Measurements from ENCODE around the gene INPP5E.
A peak's percentile ranks its signal among the peaks of the same experiment; 100 is the strongest.

Gene INPP5E, protein sequence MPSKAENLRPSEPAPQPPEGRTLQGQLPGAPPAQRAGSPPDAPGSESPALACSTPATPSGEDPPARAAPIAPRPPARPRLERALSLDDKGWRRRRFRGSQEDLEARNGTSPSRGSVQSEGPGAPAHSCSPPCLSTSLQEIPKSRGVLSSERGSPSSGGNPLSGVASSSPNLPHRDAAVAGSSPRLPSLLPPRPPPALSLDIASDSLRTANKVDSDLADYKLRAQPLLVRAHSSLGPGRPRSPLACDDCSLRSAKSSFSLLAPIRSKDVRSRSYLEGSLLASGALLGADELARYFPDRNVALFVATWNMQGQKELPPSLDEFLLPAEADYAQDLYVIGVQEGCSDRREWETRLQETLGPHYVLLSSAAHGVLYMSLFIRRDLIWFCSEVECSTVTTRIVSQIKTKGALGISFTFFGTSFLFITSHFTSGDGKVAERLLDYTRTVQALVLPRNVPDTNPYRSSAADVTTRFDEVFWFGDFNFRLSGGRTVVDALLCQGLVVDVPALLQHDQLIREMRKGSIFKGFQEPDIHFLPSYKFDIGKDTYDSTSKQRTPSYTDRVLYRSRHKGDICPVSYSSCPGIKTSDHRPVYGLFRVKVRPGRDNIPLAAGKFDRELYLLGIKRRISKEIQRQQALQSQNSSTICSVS

DNA sequence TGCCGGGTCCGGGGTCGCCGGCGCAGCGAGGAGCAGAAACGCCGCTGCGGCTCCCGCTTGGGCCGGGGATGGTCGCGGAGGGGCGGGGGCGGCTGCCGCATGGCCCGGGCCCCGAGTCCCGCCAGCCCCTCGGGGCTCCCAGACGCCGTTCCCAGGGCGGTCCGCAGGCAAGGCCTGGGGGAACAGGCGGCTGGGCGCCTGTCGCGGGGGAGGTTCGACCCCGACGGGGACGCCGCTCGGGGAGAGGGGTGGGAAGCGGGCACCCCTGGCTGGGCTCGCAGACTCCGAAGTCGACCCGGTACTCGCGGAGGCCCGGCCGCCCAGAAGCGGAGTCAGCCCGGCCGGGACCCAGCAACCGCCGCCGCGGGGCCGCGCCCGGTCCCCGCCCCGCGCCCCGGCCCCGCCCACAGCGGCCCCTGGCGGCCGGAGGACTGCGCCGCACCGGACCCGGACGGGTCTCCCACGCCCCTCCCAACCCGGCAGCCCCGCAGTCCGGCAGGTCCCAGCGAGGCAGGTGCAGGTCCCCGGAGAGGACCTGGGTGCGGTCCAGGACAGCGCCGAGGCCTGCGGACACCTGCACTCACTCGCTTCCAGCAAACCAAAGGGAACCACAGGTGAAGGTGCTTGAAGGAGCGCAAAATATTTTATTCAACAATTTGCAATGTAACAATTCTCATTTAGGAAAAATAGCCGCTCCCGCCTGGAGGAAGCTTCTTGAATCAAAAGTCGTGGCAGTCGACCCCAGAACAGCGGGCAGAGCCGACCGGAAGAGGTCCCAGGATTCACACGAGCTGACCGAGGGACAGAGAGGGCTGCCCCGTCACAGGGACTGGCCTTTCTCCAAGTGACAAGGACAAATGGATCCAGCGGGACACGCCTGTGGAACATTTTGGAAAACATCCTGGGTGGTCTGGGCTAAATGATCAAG is at the start of gene INPP5E:
Gene INPP5E (minus strand): TSS at position 365 of the 928 bp plus-strand sequence. CDS start 426 bp downstream, outside the sequence.
- peaks cover 73% of the 10 kb centered on the region for H3K36me3 Mint-ChIP-seq (ENCODE audit: low read depth)
- H3K4me1 Mint-ChIP-seq (ENCODE audit: low read depth): peaks cover 29% of the 10 kb centered on the region
- H3K27ac Mint-ChIP-seq: peak within 1 kb of the TSS; percentile 60
- no peaks in the 10 kb centered on the region for H3K9me3 Mint-ChIP-seq
- H3K27me3 Mint-ChIP-seq: peaks cover 3% of the 10 kb centered on the region
- intact Hi-C loops (cut with micrococcal nuclease): no loop called here
- peak within 1 kb of the TSS; percentile 76 for H3K4me3 Mint-ChIP-seq

DNA sequence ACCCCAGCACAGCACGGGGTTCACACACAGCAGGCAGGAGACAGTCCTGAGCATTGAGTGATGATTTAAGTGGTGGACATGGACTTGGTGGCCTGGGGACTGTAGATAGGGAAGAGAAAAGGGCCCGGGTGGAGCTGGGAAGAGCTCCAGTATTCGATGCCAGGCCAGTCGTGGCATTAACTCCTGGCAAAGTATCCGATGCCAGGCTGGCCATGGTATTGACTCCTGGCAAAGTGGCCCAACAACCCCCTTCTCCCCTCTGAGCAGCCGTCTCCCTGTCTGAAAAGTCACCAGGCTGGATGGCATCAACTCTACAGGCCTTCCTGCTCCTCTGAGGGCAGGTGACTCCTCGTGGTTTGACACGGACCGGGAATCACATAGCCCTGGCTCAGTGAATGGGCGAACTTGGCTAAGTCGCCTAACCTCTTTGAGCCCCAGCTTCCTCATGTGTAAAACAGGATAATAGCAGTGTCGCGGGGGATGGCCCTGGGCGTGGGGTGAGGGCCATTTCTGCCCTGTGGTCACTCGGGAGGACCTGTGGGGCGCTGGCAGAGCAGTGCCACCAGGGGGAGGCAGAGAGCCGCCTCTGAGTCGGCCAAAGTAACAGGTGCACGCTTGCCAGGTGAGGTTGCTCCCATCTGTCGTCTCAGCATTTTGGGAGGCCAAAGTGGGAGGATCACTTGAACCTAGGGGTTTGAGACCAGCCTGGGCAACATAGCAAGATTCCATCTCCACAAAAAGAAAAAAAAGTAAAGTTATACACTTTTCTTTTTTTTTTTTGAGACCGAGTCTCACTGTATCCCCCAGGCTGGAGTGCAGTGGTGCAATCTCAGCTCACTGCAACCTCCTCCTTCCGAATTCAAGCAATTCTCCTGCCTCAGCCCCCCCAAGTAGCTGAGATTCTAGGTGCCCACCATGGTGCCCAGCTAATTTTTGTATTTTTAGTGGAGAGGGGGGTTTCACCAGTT is 48.9 kb upstream of the INPP5E start:
- peak overlapping the region; percentile 37 for H3K27ac Mint-ChIP-seq
- intact Hi-C loops (cut with micrococcal nuclease): loop anchor here (5.0 to 10.0 kb wide), 2 partner anchors 44 to 84 kb away; partner anchors contain the start of gene SNAPC4
- H3K9me3 Mint-ChIP-seq: no peaks in the 10 kb centered on the region
- no peaks in the 10 kb centered on the region for H3K36me3 Mint-ChIP-seq (ENCODE audit: low read depth)
- no peak overlapping the region for H3K4me3 Mint-ChIP-seq
- peaks cover 29% of the 10 kb centered on the region for H3K27me3 Mint-ChIP-seq
- peaks cover 21% of the 10 kb centered on the region for H3K4me1 Mint-ChIP-seq (ENCODE audit: low read depth)

DNA sequence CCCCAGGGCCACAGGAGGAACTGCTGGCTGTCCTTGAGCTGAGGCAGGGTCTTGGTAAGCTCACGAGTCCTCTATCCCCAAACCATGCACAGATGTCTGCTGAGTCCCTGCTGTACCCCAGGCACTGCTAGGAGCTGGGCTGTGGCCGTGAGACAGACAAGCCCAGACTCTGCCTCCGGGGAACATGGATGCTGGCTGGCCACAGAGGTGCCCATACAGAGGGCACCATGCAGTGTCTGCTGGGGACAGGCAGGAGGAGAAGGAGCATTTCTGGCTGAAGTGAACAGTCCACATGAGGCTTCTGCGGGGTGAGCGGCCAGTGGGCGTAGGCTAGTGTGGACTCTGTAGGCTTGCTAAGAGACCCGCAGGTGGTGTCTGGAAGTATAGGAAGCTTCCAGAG is 48.0 kb upstream of the INPP5E start:
- peaks cover 4% of the 10 kb centered on the region for H3K36me3 Mint-ChIP-seq (ENCODE audit: low read depth)

DNA sequence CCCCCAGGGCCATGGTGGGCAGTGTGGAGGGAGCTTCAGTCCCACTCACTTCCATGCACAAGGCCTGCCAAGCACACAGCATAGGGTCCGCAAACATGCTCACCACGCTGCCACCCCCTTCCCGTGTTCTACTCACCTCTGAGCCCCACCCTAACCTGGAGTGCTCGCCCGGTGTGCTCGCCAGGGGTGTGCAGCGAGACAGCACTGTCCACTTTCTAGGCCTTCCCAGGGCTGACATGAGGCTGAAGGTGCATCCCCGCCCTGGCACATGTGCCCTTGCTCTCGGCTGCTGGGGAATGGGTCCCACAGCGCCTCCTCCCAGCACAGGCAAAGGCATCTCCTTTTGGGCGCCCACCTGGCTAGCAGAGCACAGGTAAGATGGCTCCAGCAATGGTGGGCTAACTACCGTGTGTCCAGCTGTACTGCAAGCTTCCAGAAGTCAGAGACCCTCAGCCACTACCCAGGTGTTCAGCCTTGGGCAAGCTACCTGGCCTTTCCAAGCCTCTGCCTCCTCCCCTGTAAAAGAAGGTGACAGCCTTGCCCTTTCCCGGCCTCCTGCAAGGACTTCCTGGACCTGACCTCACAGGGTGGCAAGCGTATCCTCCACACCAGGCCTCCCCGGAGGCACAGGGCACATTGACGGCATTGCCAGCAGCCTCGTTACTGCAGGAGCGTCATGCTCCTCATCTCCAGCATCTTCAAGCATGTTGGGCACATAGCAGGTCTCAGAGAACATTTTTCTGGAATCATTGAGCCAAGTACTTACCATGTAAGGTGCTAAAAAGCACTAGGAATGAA is 47.4 kb upstream of the INPP5E start:
- intact Hi-C loops (cut with micrococcal nuclease): loop anchor here (5.0 to 10.0 kb wide), 2 partner anchors 45 to 82 kb away; partner anchors contain the start of gene SNAPC4
- Mint-ChIP-seq H3K36me3 (ENCODE audit: low read depth) (peaks cover 11% of the 10 kb centered on the region), H3K9me3 (no peaks in the 10 kb centered on the region), H3K27me3 (peaks cover 29% of the 10 kb centered on the region), H3K27ac (peak overlapping the region; percentile 37), H3K4me3 (no peak overlapping the region), H3K4me1 (ENCODE audit: low read depth) (peaks cover 22% of the 10 kb centered on the region)

More for the DNA sequence above, 48.0 kb upstream of the INPP5E start:
- Mint-ChIP-seq H3K4me3 (no peak overlapping the region), H3K27me3 (peaks cover 29% of the 10 kb centered on the region), H3K9me3 (no peaks in the 10 kb centered on the region), H3K4me1 (ENCODE audit: low read depth) (peaks cover 21% of the 10 kb centered on the region), H3K27ac (peak overlapping the region; percentile 37)
- intact Hi-C loops (cut with micrococcal nuclease): loop anchor here (5.0 to 10.0 kb wide), 2 partner anchors 45 to 83 kb away; partner anchors contain the start of gene SNAPC4

- Mint-ChIP-seq H3K4me3 (no peak overlapping the region), H3K9me3 (no peaks in the 10 kb centered on the region), H3K27me3 (peaks cover 29% of the 10 kb centered on the region), H3K36me3 (ENCODE audit: low read depth) (peaks cover 11% of the 10 kb centered on the region), H3K4me1 (ENCODE audit: low read depth) (peaks cover 29% of the 10 kb centered on the region), H3K27ac (no peak overlapping the region)
- intact Hi-C loops (cut with micrococcal nuclease): loop anchor here (5.0 to 10.0 kb wide), 2 partner anchors 46 to 81 kb away; partner anchors contain the start of gene SNAPC4
Observed at GRCh38 chr9:136486131-136486530, 46.5 kb upstream of the INPP5E start.

- intact Hi-C loops (cut with micrococcal nuclease): loop anchor here (1.0 to 10.0 kb wide), 3 partner anchors 47 to 146 kb away; partner anchors contain the start of gene SNAPC4
Observed at GRCh38 chr9:136485049-136486045, 45.7 kb upstream of the INPP5E start.

GRCh38 chr9:136484153-136485048 is 44.8 kb upstream of the INPP5E start:
- Mint-ChIP-seq H3K4me3 (peak overlapping the region; percentile 74), H3K27ac (no peak overlapping the region), H3K27me3 (peaks cover 21% of the 10 kb centered on the region), H3K9me3 (no peaks in the 10 kb centered on the region), H3K36me3 (ENCODE audit: low read depth) (peaks cover 21% of the 10 kb centered on the region), H3K4me1 (ENCODE audit: low read depth) (peaks cover 40% of the 10 kb centered on the region)
- intact Hi-C loops (cut with micrococcal nuclease): loop anchor here (1.0 to 10.0 kb wide), 3 partner anchors 48 to 147 kb away; partner anchors contain the start of gene SNAPC4

More at GRCh38 chr9:136485049-136486045, 45.7 kb upstream of the INPP5E start:
- Mint-ChIP-seq H3K27me3 (peaks cover 26% of the 10 kb centered on the region), H3K36me3 (ENCODE audit: low read depth) (peaks cover 12% of the 10 kb centered on the region), H3K27ac (no peak overlapping the region), H3K4me3 (peak overlapping the region; percentile 9), H3K4me1 (ENCODE audit: low read depth) (peaks cover 31% of the 10 kb centered on the region), H3K9me3 (no peaks in the 10 kb centered on the region)

DNA sequence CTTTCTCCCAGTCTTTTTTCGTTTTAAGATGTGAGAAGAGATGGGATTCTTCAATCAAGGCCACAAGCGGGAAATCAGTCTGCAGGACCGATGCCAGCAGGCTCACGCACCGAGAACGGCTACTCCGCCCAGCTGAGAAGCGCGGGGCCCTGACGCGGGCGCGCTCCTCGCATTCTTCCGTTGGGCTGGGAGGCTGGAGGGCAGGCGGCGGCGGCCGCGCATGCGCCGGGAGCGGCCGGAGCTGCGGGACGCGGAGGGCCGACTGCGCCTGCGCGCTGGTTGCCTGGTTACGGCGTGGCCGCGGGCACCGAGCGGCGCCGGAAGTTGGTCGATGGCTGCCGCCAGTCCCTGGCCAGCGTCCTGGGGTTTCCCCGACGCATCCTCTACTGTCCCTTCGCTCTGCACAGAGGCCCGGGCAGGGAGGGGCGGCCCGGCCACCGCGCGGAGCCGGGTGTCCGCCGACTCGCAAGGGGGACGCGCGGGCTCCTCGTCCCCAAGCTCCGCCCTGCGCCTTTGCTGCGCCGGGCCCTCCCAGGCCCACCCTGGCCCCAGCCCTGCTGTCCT is 44.0 kb upstream of the INPP5E start:
- Mint-ChIP-seq H3K4me3 (peak overlapping the region; percentile 74), H3K4me1 (ENCODE audit: low read depth) (peaks cover 41% of the 10 kb centered on the region), H3K27ac (peak overlapping the region; percentile 99), H3K9me3 (no peaks in the 10 kb centered on the region), H3K36me3 (ENCODE audit: low read depth) (peaks cover 29% of the 10 kb centered on the region), H3K27me3 (peaks cover 21% of the 10 kb centered on the region)
- intact Hi-C loops (cut with micrococcal nuclease): loop anchor here (10.0 kb wide), 1 partner anchor 79 kb away; the partner anchor contains the start of gene SNAPC4

GRCh38 chr9:136482793-136483588 is 43.3 kb upstream of the INPP5E start, which contains the start of gene SEC16A:
Gene SEC16A, minus strand, starts transcription at chr9:136483040. Its CDS starts 5,425 bp downstream, at chr9:136477615.
- intact Hi-C loops (cut with micrococcal nuclease): loop anchor here (10.0 kb wide), 1 partner anchor 78 kb away; the partner anchor contains the start of gene SNAPC4
- Mint-ChIP-seq H3K27me3 (peaks cover 20% of the 10 kb centered on the region), H3K4me1 (ENCODE audit: low read depth) (peaks cover 35% of the 10 kb centered on the region), H3K9me3 (no peaks in the 10 kb centered on the region), H3K36me3 (ENCODE audit: low read depth) (peaks cover 35% of the 10 kb centered on the region), H3K27ac (peak within 1 kb of the TSS; percentile 99), H3K4me3 (peak within 1 kb of the TSS; percentile 98)
